GM21526 (cell line): Measurements from ENCODE around the gene HTRA2.

Experiments
- ATAC-seq: cut with Tn5 transposase; IDR thresholded peaks from one replicate; pipeline ENCODE4 v1.9.1; 2021; ENCODE audit warnings: moderate library complexity; ENCODE audit not compliant: unreplicated experiment, low FRiP score

HTRA2 gene

GRCh38 chr2:74581463-74581862, 51.7 kb downstream of the HTRA2 start:
- ATAC-seq: no peak

- ATAC-seq: no peak
These were observed 52.5 kb downstream of the HTRA2 start for GRCh38 chr2:74582184-74582583.
